K562 (cell line): Measurements from ENCODE around the gene MSANTD1. TPM values are rescaled to one million over a fixed set of nuclear protein-coding genes. Genes with fewer than 3 reads are reported as not detected.

Source experiments
- CREB3 ChIP-seq: fragments of 450-650 bp; conservative IDR thresholded peaks from 2 replicates; pipeline ENCODE4 v1.6.1; 2016; ENCODE audit warnings: missing genetic modification characterization, low read depth, mild to moderate bottlenecking, missing compliant biosample characterization, moderate library complexity
- FOXJ3 ChIP-seq: sonication (generic); formaldehyde crosslinking; IDR thresholded peaks from 2 replicates; pipeline ENCODE4 v1.4.0; 2020; ENCODE audit warnings: mild to moderate bottlenecking, missing genetic modification reagents
- GATAD2B ChIP-seq: fragments of 450-650 bp; IDR thresholded peaks from 2 replicates; pipeline ENCODE4 v1.6.1; 2017; ENCODE audit warnings: mild to moderate bottlenecking, borderline replicate concordance
- HINFP ChIP-seq: fragments of 450-650 bp; conservative IDR thresholded peaks from 2 replicates; pipeline ENCODE4 v1.6.1; 2016; ENCODE audit warnings: missing genetic modification characterization, low read depth, mild to moderate bottlenecking, control low read depth, missing compliant biosample characterization
- ILF3 ChIP-seq: fragments of 450-650 bp; IDR thresholded peaks from 2 replicates; pipeline ENCODE4 v1.6.1; 2018; ENCODE audit warnings: antibody characterized with exemption, mild to moderate bottlenecking, moderate library complexity, borderline replicate concordance
- PRMT5 ChIP-seq: sonication (generic); formaldehyde crosslinking; IDR thresholded peaks from 2 replicates; pipeline ENCODE4 v1.5.0; 2020; ENCODE audit warnings: missing genetic modification reagents
- RB1 ChIP-seq: fragments of 450-650 bp; IDR thresholded peaks from 2 replicates; pipeline ENCODE4 v1.6.1; 2017; ENCODE audit warnings: low read depth, mild to moderate bottlenecking
- RBM14 ChIP-seq: fragments of 200-400 bp; formaldehyde crosslinking; IDR thresholded peaks from 2 replicates; pipeline ENCODE4 v1.6.1; 2018; ENCODE audit warnings: low read depth, mild to moderate bottlenecking, low read length, moderate library complexity, borderline replicate concordance; ENCODE audit not compliant: insufficient read depth
- TFAM ChIP-seq: fragments of 250-450 bp; sonication (Bioruptor Pico); conservative IDR thresholded peaks from 2 replicates; pipeline ENCODE4 v1.5.0; 2021; ENCODE audit warnings: mild to moderate bottlenecking, moderate library complexity
- ZBTB5 ChIP-seq: fragments of 450-650 bp; IDR thresholded peaks from 2 replicates; pipeline ENCODE4 v1.6.1; 2017; ENCODE audit warnings: antibody characterized with exemption
- ZFX ChIP-seq: sonication (generic); formaldehyde crosslinking; IDR thresholded peaks from 2 replicates; pipeline ENCODE4 v1.8.0; 2022; ENCODE audit warnings: mild to moderate bottlenecking, missing genetic modification reagents, moderate library complexity
- ZNF217 ChIP-seq: sonication (generic); formaldehyde crosslinking; IDR thresholded peaks from 2 replicates; pipeline ENCODE4 v1.8.0; 2022; ENCODE audit warnings: mild to moderate bottlenecking, missing genetic modification reagents
- polyA plus RNA-seq, 8 experiments: library from polyadenylated mRNA; depleted of rRNA in 4 of 8; stranded (reverse) in 5 of 8; unstranded in 3 of 8; fragments of >200 nt; fragmentation: Nextera tagmentation in 2 of 8; fragmentation: Illumina TruSeq in 1 of 8; extraction: Ambion mirVana in 2 of 8; extraction: Trizol in 1 of 8; gene quantifications; 2 replicates each; pipeline versions ENCODE4 v1.2.1 to v1.2.3, GENCODE V29; 2011 to 2014; ENCODE audit warnings: inconsistent platforms in 1 of 8, missing spikeins in 1 of 8
- total RNA-seq, 7 experiments: library from RNA; depleted of rRNA in 6 of 7; stranded (reverse); fragments of >200 nt in 6 of 7; fragmentation: Illumina TruSeq in 2 of 7; extraction: Trizol in 2 of 7; gene quantifications; 2 replicates each; pipeline versions ENCODE4 v1.2.1 to v1.2.3, GENCODE V29; 2011 to 2021; ENCODE audit warnings: low replicate concordance in 1 of 7

Gene MSANTD1
- total and polyA plus RNA-seq, 9 of the 15 experiments (the other 6 are each of a cell fraction or from before 2014, with no cell fraction given) = 0.04 to 0.09 (median 0.07) TPM; not detected in 6

- TF ChIP-seq PRMT5 (CRISPR knock-in tag) = no peak
- no peak for TF ChIP-seq GATAD2B
- TF ChIP-seq RB1 = no peak
- no peak for TF ChIP-seq HINFP (tag)
- TF ChIP-seq CREB3 = no peak
- TF ChIP-seq ILF3 = no peak
- TF ChIP-seq FOXJ3 (CRISPR knock-in tag) = no peak
- no peak for TF ChIP-seq ZBTB5
- TF ChIP-seq ZFX (CRISPR knock-in tag) = no peak
- TF ChIP-seq ZNF217 (CRISPR knock-in tag) = no peak
- TF ChIP-seq TFAM = no peak
- no peak for TF ChIP-seq RBM14
- TF ChIP-seq, all 486 proteins: peak for 0
Observed at GRCh38 chr4:3210467-3210866, 38.5 kb upstream of the MSANTD1 start (continued).
